GM21528 (cell line): ENCODE results near the gene KRT3.

Experiments used
- ATAC-seq: cut with Tn5 transposase; IDR thresholded peaks from one replicate; pipeline ENCODE4 v1.9.1; 2021; ENCODE audit warnings: mild to moderate bottlenecking, moderate library complexity; ENCODE audit not compliant: unreplicated experiment, low FRiP score

Gene KRT3

DNA sequence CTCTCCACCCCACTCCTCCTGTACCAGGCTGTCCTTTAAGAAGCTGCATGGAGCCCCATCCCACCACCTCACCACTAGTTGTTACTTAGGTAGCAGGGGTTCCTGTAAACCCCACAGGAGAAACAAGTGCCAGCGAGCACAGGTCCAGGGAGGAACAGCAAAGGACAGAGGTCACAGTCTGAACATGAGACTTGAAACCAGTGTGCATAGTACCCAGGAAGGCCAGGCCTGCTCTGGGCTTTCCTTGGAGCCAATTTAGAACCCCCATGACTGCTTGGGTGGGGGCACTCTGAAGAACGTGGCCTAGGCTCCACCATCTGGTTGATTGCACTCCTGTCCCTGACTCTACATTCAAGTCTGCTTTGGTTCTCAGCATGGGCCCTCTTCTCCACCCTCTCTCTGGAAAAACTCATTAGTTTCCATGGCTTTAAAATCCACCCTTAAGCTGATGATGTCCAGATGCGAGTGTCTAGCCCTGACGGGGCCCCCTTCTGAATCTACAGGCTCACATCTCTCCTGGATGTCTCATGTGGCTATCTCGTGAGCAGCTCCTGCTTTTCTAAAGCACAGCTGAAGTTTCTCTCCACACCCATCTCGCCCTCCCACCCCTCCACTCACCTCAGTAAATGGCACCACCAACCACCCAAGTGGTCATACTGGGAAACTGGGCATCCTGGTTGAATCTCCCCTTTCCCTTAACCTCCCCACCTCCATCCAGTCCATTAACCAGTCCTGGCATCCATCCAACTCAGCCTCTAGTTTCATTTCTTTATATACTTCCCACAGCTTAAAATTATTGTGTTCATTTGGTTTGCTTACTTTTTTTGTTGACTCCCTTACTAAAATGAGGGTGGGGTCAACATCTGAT is 8.4 kb downstream of the KRT3 start:
- no peak for ATAC-seq

DNA sequence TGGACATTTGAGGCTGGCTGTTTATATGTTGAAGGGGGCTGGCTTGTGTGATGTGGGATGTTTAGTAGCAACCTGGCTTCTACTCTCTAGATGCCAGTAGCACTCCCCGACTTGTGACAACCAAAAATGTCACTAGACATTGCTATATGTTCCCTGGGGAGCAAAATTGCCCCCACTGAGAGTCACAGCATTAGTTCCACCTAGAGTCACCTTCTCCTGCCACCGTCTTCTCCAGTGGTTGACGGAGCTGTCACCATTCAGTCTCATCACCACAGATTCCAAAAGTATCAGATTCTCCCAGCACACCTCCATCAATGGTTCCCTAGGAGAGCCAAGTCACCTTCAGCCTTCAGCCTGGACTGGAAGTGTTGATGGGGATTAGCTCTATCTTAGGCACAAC is 11.0 kb downstream of the KRT3 start:
- ATAC-seq, result no peak

DNA sequence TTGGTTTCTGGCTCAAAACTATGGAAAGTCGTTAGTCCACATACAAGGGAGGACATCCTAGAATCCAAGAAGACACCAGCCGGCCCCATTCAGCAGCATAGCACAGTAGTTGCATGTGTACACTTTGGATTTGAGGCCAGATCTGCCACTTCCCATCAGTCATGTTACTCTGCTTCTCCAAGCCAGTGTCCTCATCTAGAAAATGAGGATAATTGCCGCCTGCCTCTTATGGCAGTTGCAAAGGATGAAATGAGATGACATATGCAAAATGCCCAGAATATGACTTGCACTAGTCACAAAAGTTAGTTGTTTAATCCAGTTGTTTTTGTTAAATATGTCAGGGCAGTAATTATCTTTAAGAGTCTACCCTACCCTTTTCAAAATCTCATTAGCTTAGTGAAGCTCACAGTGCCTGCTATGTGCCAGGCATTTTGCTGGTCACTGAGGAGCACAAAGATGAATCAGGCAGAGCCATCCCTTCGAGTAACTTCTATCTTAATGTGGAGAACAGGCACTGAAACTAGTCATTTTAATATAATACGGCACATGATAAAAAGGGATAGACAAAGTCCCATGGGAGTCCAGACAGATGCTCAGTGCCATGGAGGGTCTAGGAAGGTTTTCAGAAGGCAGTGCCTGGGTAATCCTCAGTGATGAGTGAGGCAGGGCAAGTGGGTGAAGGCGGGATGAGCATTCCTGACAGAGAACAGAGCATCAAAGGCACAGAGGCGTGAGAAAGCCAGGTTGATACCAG is 12.2 kb downstream of the KRT3 start:
- no peak for ATAC-seq

DNA sequence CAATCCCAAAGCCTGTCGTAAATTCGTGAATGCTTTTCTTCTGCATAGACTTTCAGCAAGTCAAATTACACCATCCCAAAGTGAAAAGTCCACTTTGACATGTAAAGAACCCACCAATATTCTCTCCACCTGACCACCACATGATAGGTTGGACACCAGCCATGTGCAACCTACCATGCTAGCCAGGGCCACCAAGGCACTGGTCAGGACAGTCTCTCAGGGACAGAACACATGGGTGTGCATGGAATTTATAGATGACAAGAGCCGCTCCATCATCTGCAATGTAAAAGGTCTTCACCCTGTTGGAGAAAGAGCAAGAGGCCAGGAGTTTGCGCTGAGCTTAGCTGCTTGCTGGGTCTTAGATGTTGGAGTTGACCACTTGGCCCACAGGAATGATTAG is 13.4 kb downstream of the KRT3 start:
- ATAC-seq, result no peak

DNA sequence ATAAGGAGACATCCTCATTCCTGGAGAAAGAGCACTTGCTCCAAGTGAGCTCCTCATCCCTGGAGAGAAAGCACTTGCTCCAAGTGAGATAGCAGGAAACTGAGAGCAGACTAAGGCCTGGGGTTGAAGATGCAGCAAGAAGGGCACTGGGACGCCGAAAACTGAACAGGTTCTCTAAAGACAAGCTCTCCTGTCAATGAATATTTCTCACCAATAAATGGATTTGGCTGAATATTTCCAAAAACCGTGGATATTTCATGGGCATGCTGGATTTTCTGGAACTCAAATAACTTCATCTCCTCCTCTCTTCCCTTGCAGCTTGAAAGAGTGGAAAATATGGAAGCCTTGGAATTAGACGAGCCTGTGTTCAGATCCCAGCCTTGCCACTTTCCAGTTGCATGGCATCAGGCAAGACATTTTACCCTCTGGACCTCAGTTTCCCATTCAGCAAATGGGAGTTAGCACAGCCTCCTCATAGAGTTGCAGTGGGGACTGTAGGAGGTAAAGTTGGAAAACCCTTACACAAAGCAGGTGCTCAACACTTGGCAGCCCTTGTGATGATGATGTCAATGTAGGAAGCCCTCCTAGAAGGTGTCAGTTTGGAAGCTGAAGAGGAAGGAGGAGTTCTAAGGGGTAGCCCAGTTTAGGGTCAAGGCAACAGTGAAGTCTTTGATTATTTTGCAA is 14.4 kb downstream of the KRT3 start:
- ATAC-seq, result no peak

DNA sequence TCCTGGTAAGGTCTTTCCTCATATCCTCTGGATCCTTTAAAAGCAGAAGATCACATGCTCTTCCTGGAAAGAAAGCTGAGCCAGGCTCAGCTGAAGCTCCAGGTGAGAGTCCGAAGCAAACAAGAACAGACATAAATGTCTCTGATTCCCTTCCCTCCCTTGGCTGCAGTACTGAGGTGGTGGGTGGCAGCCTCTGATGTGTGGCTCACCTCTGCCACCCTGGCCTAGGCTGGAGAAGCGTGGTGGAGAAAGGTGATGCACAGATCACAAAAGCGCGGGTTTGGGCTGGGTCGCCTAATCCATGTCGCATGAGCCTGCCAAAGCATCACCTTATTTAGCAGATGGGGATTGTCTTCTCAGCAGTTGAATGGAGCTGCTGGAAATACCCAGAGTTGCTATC is 16.0 kb downstream of the KRT3 start:
- no peak for ATAC-seq

DNA sequence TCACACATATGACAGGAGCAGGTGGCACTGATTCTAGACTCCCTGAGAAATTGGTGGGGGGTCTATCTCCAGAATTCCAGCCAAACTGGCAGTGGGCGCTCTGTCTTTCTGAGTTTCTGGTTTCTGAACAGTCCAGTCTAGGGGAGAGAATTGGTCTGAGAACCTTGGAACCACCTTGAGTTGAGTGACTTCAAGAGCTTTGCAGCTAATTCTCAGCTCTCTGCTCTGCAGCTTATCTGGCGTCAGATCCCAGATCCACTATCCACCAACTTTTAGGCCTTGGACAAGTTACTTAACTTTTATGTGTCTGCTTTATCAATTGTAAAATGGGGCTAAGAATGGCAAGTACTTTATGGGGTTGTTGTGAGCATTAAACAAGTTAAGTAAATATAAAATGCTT is 17.1 kb downstream of the KRT3 start:
- ATAC-seq, result no peak

DNA sequence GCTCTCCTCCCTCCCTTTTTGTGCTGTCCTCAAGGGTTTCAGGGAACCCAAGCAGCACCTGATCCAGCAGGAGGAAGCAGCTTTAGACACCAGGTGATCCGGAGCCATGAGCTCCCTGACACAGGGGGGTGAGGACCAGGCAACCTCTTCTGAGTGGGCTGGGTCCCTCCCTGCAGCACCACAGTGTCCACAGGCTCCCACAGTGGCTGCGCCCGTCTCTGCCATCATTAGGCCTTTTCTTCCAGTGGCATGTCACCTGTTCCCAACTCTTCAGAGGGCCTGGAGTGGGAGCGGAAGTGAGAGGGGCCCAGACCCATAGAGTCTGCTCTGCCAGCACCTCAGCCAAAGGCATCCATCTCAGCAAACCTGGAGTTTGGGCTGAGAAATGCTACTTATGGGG is 18.4 kb downstream of the KRT3 start:
- no peak for ATAC-seq

DNA sequence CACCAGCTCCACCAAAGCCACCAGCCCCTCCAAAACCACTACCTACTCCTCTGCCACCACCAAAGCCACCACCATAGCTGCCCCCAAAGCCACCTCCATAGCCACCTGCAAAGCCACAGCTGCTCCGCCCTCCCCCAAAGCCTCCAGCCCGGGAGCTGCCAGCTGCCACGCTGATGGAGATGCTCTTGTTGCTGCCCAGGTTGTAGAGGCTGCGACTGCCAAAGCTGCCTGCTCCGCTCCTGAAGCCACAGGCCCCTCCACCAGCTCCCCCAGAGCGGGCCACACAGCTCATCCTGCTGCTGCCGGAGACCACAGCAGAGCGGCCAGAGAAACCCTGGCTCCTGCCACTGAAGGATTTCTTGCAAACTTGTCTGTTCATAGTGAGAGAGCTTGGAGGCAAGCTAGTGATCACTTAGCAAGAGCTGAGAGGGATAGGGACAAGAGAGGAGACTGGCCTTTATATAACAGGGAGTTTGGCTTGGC is 19.0 kb downstream of the KRT3 start, which contains the start of gene KRT76:
KRT76 (minus strand) TSS at position 433 of the 483 bp plus-strand sequence; CDS start at position 379, 54 bp downstream.
- ATAC-seq, result no peak

DNA sequence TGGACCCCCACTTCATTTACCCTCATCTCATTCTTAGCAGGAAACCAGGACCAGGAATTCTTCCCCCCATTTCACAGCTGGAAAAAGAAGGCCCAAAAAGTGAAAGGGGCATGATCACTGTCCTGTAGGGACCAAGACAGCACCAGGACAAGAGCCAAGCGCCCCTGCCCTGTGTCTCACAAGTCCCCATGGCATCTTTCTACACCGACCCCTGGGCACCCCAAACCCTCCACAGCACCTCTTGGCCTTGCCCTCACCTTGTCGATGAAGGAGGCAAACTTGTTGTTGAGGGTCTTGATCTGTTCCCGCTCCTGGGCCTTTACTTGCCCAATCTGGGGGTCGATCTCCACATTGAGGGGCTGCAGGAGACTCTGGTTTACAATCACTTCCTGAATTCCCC is 19.5 kb downstream of the KRT3 start:
- no peak for ATAC-seq

DNA sequence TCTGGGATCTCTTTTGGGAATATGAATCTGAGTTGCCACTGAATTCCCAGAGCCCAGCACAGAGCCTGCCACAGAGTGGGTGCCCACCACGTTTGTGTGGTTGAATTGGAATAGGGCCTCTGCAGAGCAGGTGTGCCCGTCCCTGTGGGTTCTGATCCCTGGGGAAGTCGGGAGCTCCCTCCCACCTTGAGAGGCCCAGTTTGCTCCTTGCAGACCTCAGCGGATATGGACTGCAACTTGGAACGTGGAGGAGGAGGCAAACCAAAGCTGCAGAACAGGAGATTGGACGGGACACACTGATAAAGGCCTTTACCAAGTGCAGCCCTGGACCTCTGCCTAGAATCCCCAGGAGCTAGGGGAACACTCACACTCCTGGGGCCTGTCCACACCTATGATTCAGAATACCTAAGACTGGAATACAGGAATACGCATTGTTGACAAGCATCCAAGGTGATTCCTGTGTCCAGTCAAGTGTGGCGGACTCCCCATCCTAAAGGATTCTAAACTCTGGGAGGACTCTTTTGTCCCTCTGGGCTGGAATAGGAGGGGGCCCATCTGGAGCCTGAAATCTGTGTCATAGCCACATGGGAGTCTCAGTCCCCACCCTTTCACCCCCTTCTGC is 21.2 kb downstream of the KRT3 start:
- no peak for ATAC-seq

DNA sequence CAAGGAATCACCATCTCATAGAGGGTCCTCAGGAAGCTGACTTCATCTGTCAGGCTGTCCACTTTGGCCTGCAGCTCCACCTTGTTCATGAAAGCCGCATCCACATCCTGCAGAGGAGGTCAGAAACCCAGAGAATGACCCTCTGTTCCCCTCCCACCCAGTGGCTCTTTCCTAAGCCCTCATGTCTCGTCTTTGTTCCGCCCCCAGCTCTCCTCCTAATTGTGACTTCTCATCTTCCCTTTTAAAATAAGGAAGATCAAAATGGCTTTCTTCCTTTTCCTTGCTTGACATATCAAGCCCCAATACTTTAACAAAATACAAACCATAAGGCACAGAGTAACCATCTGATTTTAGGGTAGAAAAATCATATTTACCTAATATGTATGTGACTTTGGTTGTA is 23.1 kb downstream of the KRT3 start:
- ATAC-seq, result no peak

DNA sequence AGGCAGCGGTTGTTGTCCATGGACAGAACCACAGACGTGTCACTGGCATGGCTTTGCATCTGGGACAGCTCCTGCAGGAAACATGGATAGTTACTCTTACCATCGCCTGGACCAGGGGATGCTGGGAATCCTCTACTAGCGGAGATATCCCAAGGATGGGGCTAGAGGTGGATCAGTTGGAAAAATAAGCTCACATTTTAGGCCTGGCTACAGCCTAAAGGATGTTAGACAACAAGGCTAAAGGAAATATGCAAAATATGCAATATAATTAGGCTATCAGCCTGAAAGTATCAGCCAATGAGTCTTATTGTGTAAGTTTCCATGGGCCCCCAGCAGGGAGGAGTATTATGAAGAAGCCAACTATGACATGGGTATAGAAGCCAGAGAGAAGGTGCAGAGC is 23.7 kb downstream of the KRT3 start:
- ATAC-seq, result no peak

DNA sequence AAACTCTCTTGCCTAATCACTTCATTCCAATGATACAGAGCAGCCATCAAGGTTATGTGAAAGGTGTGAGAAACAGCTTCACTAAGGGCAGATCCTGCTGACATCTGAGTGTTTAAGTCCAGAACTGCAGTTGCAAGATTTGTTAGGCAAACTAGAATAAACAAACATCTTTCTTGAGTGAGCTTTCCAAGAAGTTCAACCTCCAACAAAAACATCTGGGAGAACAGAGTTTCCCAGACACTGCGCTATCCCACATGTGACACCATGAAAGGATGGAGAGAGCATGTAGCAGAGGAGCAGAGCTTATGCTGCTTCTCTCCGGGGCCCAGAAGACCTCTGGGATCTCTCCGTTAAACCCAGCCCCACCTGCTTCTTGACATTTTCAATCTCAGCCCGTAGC is 24.4 kb downstream of the KRT3 start:
- no peak for ATAC-seq

DNA sequence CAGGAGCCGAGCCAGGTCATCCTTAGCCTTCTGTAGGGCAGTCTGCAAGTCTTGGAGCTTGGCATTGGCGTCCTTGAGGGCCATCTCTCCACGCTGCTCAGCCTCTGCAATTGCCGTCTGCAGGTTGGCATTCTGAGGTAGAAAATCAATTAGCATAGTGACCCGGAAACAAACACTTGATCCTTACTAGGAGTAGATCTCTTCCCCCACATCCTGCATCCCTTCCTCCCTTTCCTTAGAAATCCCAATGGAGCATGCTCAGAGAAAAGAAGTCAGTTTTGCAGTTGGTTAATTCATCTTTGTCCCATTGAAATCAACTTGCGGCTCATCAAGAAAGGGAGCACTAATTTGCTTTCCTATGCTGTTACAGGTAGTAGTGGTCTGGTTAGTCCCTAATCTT is 24.8 kb downstream of the KRT3 start:
- no peak for ATAC-seq

DNA sequence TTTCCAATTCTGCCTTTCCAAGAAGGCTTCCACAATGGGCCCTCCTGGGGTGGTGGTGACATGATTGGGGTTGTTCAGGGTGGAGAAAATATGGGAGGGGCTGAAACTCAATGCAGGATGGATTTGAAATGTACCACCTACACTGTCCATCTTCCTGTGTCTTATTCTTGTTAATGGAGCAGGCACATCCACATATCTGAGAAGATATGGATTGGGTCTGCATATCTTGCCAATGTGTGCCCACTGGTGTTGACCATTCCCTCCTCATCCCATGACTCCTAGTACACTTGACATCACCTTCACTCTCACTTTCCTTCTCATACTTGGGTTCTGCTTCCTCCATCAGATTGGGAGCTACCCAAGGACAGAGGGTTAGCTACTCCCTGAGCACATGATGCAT is 26.0 kb downstream of the KRT3 start:
- ATAC-seq, result no peak

DNA sequence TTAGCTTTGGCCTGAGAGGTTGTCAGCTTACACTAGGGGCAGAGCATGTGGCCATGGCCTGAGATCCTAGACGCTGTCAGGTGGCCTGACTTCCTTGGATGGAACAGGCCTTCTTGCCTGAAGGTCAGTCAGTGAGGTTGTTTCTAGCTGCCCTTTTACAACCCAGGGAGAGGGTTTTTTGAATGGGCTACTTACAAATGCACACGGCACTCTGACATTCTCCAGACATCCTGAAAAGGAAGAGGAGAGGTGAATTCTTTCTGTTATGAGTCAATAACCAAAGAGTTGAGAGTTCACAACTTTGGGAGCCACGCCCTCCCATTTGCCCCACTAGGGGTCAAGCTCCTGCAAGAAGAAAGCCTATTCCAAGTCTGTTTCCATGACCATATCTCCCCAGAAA is 26.6 kb downstream of the KRT3 start:
- no peak for ATAC-seq

DNA sequence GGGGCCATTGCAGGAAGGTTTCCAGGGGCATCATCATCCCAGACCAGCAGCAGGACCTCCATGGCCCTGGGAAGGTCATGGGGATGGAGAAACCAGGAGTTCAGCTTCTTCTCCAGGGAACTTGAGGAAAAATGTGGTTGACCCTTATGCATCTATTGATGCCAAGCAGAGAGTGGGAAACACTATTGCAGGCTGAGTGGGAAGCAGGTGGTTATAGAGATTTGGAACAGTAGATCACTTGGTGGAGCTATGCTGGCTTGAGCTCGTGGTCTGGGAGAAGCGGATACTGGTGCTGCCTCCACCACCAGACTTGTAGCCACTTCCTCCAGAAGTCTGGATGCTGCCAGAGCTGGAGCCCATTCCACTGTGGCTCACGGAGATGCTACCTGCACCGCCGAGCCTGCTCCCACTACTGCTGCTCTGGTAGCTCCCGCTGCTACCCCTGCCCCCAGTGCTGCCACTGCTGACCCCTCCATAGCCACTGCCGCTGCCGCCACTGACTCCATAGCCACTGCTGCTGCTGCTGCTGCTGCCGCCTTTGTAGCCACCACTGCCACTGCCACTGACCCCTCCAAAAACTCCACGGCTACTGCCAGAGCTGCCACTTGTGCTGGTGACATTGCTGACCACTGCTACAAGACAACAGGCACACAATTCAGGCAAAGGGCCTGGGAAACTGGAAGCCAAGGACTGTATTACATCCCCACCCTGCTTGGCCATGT is 27.3 kb downstream of the KRT3 start:
- ATAC-seq, result no peak

DNA sequence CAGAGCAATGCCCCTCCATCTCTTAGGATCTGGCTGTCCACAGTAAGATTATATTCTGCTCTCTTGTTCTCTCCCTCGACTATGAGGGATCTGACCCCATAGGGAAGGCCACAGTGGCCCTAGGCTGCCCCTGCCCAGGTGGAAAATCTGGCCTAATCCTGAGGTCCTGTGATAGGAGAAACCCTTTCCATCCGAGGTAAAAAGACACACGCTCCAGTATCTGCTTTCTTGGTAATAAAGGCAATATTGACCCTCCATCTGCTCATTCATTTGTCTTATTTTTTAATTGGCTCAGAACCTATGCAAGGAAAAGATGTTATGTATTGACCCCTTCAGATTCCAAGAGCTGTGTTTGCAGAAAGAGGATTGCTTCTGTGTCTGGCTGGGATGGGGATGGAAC is 28.5 kb downstream of the KRT3 start:
- ATAC-seq, result no peak

DNA sequence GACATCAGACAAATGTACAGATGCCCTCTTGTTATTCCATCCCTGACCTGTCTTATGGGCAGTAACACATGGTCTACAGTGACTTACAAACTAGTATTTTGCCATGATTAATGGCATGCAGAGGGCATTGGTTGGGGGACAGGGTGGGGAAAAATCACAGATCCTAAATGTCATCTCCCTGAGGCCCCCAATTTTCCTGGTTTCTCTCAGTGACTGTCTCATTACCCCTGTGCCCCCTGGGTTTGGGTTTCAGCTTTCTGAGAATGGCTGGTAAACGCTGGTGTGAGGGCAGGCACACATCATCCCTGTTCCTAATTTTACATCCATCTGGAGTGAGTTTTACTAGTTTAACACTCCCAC is 28.9 kb downstream of the KRT3 start:
- no peak for ATAC-seq
